ENCODE measurements around the gene HDAC9. TPM values are rescaled to one million over a fixed set of nuclear protein-coding genes. Genes with fewer than 3 reads are reported as not detected.

The HDAC9 gene
- total RNA-seq, 4 donors from 2014 or later = 51.2 to 194 (median 106) TPM

GRCh38 chr7:18648849-18649758, 153.6 kb downstream of the HDAC9 start:
- Histone ChIP-seq H3K36me3 (peaks cover 0 to 40% of the 10 kb centered on the region in 2 donors), H3K4me3 (no peak overlapping the region), H3K4me1 (no peaks in the 10 kb centered on the region), H3K27me3 (no peaks in the 10 kb centered on the region), H3K9me3 (no peaks in the 10 kb centered on the region), H3K27ac (no peak overlapping the region)
- 92 to 94% methylated on average over 9 of the region's 9 CpGs for WGBS, 2 donors (ENCODE audit: low coverage in 1 of 2)
- TF ChIP-seq CTCF (IDR thresholded peaks at IDR 0.05) = no peak
- no peak for TF ChIP-seq EP300 (IDR thresholded peaks at IDR 0.05)
- no peak for TF ChIP-seq POLR2AphosphoS5 (IDR thresholded peaks at IDR 0.05)
- TF ChIP-seq POLR2A (IDR thresholded peaks at IDR 0.05) = no peak
- no peak for ATAC-seq

- H3K4me3 ChIP-seq = no peak overlapping the region
- ATAC-seq = no peak
- no peak overlapping the region for H3K27ac ChIP-seq
- WGBS, 2 donors (ENCODE audit: low coverage in 1 of 2) = 69 to 75% methylated on average over 2 of the region's 2 CpGs
- H3K36me3 ChIP-seq = peaks cover 0 to 28% of the 10 kb centered on the region in 2 donors
- no peaks in the 10 kb centered on the region for H3K27me3 ChIP-seq
- TF ChIP-seq CTCF (IDR thresholded peaks at IDR 0.05) (no peak), POLR2A (IDR thresholded peaks at IDR 0.05) (no peak), POLR2AphosphoS5 (IDR thresholded peaks at IDR 0.05) (no peak), EP300 (IDR thresholded peaks at IDR 0.05) (no peak)
- no peaks in the 10 kb centered on the region for H3K4me1 ChIP-seq
- no peaks in the 10 kb centered on the region for H3K9me3 ChIP-seq
Measured at GRCh38 chr7:18653381-18654155, 158.0 kb downstream of the HDAC9 start.

- Histone ChIP-seq H3K9me3 (no peaks in the 10 kb centered on the region), H3K4me1 (no peaks in the 10 kb centered on the region), H3K4me3 (no peak overlapping the region), H3K27ac (no peak overlapping the region), H3K36me3 (peaks cover 0 to 16% of the 10 kb centered on the region in 2 donors), H3K27me3 (no peaks in the 10 kb centered on the region)
- no peak for ATAC-seq
- 69 to 84% methylated on average over 9 of the region's 9 CpGs for WGBS, 2 donors (ENCODE audit: low coverage in 1 of 2)
- TF ChIP-seq POLR2AphosphoS5 (IDR thresholded peaks at IDR 0.05) (peak; percentile 57), EP300 (IDR thresholded peaks at IDR 0.05) (no peak)
Measured at GRCh38 chr7:18654709-18655108, 159.2 kb downstream of the HDAC9 start.

- WGBS, 2 donors (ENCODE audit: low coverage in 1 of 2) = 43% methylated on average over 3 of the region's 3 CpGs; no CpG with 5 or more reads in 1 of the 2 donors
Measured at GRCh38 chr7:18655506-18655905, 160.0 kb downstream of the HDAC9 start.

More at GRCh38 chr7:18655506-18655905, 160.0 kb downstream of the HDAC9 start:
- H3K36me3 ChIP-seq = peaks cover 0 to 14% of the 10 kb centered on the region in 2 donors
- no peaks in the 10 kb centered on the region for H3K4me1 ChIP-seq
- TF ChIP-seq POLR2AphosphoS5 (IDR thresholded peaks at IDR 0.05) (no peak), POLR2A (IDR thresholded peaks at IDR 0.05) (no peak), CTCF (IDR thresholded peaks at IDR 0.05) (no peak), EP300 (IDR thresholded peaks at IDR 0.05) (no peak)
- no peak overlapping the region for H3K27ac ChIP-seq
- no peaks in the 10 kb centered on the region for H3K9me3 ChIP-seq
- H3K4me3 ChIP-seq = no peak overlapping the region
- no peak for ATAC-seq
- H3K27me3 ChIP-seq = no peaks in the 10 kb centered on the region

All from gastroesophageal sphincter (tissue), 4 donors.